Subcutaneous abdominal adipose tissue (tissue), 5 donors: ENCODE measurements around the gene TTYH1.
A peak's percentile ranks its signal among the peaks of the same experiment; 100 is the strongest.
"Not testable (repeated sequence)": the region's sequence is repeated elsewhere in the genome, so short reads cannot be mapped to it uniquely, and the experiment has no call there.

Experiments
- H3K27ac ChIP-seq: one replicate; pipeline ENCODE4 v1.7.0; 2013; ENCODE audit warnings: low read depth, mild to moderate bottlenecking, inconsistent platforms, low read length, moderate library complexity
- H3K27me3 ChIP-seq, 5 donors: one replicate each; pipeline ENCODE4 v1.7.0; 2013; ENCODE audit warnings: low read length in 5 of 5, inconsistent platforms in 1 of 5; ENCODE audit not compliant: control insufficient read depth in 5 of 5, insufficient read depth in 4 of 5
- H3K36me3 ChIP-seq, 5 donors: one replicate each; pipeline ENCODE4 v1.7.0; 2013; ENCODE audit warnings: low read length in 5 of 5; ENCODE audit not compliant: control insufficient read depth in 5 of 5, insufficient read depth in 5 of 5
- H3K4me1 ChIP-seq, 5 donors: one replicate each; pipeline ENCODE4 v1.7.0; 2013; ENCODE audit warnings: low read length in 5 of 5, mild to moderate bottlenecking in 3 of 5, moderate library complexity in 1 of 5; ENCODE audit not compliant: control insufficient read depth in 5 of 5, insufficient read depth in 5 of 5
- H3K4me3 ChIP-seq, 5 donors: one replicate each; pipeline ENCODE4 v1.7.0; 2013; ENCODE audit warnings: low read length in 5 of 5, low read depth in 1 of 5
- H3K9ac ChIP-seq, 5 donors: one replicate each; pipeline ENCODE4 v1.7.0; 2013; ENCODE audit warnings: low read length in 5 of 5, mild to moderate bottlenecking in 4 of 5, moderate library complexity in 3 of 5
- H3K9me3 ChIP-seq, 5 donors: one replicate each; pipeline ENCODE4 v1.7.0; 2013; ENCODE audit warnings: low read length in 5 of 5; ENCODE audit not compliant: control insufficient read depth in 5 of 5
- donor health status: healthy.
- donor health status: healthy.
- donor health status: healthy.
- donor health status: healthy.
- donor health status: healthy.

Gene TTYH1

DNA sequence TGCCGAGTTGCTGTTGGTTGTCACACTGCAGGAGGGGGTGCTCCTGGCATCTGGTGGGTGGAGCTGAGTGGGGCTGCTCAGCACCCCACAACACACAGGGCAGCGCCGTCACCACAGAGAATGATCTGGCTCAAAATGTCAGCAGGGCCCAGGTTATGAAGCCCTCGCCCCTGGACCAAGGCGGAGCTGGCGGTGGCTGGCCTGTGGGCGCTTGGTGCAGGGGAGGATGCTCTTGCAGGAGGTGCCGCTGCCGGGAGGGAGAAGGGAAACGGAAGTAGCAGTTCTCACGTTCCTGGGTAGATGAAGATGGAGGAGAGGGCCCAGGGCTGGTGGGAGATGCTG is 19.6 kb downstream of the TTYH1 start:
- Histone ChIP-seq H3K36me3 (peaks cover 0 to 5% (median 0%) of the 10 kb centered on the region in 5 donors), H3K9ac (no peak overlapping the region), H3K27ac (no peak overlapping the region), H3K27me3 (peaks cover 0 to 8% (median 2%) of the 10 kb centered on the region in 5 donors), H3K9me3 (no peaks in the 10 kb centered on the region), H3K4me1 (peaks cover 2 to 50% (median 38%) of the 10 kb centered on the region in 5 donors), H3K4me3 (no peak overlapping the region)

DNA sequence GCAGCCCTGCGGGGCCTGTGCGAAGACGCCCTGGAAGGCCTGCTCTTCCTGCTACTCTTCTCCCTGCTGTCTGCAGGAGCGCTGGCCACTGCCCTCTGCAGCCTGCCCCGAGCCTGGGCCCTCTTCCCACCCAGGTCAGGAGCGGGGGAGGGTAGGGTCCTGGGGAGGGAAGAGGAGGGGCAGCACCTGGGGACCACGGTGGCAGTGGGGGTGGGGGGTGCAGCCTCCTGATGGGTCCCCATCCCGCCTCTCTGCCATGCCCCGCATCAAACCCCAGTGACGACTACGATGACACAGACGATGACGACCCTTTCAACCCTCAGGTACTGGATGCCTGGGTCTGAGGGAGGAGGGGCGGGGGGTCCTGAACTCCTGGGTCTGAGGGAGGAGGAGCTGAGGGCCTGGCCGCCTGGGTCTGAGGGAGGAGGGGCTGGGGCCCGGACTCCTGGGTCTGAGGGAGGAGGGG is 20.3 kb downstream of the TTYH1 start:
- H3K9ac ChIP-seq: peak overlapping the region in 1 of 5 donors; percentile 17
- H3K4me1 ChIP-seq: peaks cover 2 to 44% (median 33%) of the 10 kb centered on the region in 5 donors
- H3K36me3 ChIP-seq: peaks cover 0 to 9% (median 0%) of the 10 kb centered on the region in 5 donors
- H3K9me3 ChIP-seq: no peaks in the 10 kb centered on the region
- H3K4me3 ChIP-seq: no peak overlapping the region
- peaks cover 0 to 3% (median 0%) of the 10 kb centered on the region in 5 donors for H3K27me3 ChIP-seq
- no peak overlapping the region for H3K27ac ChIP-seq

DNA sequence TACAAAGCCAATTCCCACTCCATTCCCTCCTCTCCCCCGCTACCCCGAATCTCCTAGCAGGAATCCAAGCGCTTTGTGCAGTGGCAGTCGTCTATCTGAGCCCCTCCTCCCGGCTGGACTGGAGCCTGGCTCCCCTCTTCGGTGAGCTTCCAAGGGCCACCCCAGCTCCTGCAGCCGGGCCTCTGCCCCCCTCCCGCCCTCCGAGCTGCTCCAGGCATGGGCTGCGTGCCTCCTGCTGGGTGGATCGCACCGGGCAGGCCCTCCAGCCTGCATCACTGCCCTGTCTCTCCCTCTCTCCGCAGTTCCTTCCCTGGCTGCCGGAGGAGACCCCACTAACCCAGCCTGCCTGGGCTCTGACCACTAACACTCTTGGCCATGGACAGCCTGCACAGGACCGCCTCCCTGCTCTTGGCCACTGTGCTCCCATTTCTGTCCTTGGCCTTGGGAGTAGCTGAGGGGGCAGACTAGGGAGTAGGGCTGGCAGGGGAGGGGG is 20.8 kb downstream of the TTYH1 start:
- Histone ChIP-seq H3K4me1 (peaks cover 2 to 39% (median 28%) of the 10 kb centered on the region in 5 donors), H3K27ac (no peak overlapping the region)

DNA sequence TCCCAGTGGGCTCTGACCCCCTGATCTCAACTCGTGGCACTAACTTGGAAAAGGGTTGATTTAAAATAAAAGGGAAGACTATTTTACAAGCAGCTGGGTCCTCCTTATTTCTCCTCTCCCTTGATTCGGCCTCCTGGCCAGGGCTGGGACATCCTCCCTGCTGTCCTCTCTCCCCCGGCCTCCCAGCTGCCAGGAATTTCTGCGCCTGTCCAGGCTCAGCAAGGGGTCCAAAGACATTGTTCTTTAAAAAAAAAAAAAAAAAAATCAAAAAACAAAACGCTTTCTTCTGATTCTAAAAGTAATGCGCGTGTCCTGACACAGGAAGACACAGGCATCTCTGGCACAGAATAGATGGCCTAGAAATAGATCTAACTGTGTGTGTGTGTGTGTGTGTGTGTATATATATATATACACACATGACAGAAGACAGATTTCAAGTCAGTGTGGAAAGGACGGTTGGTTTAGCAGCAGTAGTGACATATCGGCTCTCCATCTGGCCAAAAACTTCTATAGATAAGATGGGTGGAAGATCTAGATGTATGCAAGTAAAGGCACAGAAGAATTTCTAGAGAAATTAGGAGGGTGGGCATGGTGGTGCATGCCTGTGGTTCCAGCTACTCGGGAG is 21.5 kb downstream of the TTYH1 start:
- Histone ChIP-seq H3K4me1 (peaks cover 2 to 35% (median 21%) of the 10 kb centered on the region in 5 donors), H3K27me3 (no peaks in the 10 kb centered on the region), H3K9me3 (no peaks in the 10 kb centered on the region), H3K36me3 (peaks cover 0 to 12% (median 0%) of the 10 kb centered on the region in 5 donors), H3K4me3 (no peak overlapping the region), H3K27ac (no peak overlapping the region), H3K9ac (no peak overlapping the region)

More for the DNA sequence above, 20.8 kb downstream of the TTYH1 start:
- no peaks in the 10 kb centered on the region for H3K9me3 ChIP-seq
- H3K36me3 ChIP-seq: peaks cover 0 to 12% (median 0%) of the 10 kb centered on the region in 5 donors
- peaks cover 0 to 3% (median 0%) of the 10 kb centered on the region in 5 donors for H3K27me3 ChIP-seq
- H3K4me3 ChIP-seq: no peak overlapping the region
- peak overlapping the region in 2 of 5 donors; percentile 17 to 39 for H3K9ac ChIP-seq

DNA sequence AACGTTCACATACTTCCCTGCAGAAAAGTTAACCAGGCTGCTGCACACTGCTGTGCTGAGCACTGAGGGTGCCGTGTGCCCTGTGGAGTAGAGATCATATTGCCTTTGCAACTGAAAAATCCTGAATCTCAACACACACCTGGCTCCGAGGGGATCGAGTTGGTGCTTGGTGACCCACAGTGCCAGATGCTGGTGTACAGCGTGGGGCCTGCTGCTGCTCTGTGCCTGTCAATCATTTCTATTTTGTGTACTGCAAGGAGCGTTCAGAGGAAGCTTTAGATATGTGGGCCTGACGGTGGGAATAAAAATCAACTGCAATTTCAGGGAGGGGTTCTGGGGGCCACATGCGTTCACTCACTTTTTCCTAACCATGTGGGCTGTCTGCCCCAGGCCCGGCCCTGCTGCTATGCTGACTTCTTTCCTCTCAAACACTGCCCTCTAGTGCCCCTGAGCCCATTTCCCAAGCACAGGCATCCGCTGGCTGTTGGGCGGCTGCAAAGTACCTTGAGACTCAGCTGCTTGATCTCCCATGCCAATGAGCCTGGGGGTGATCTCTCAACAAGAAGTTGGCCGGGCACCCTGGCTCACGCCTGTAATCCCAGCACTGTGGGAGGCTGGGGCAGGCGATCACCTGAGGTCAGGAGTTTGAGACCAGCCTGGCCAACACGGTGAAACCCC is 24.0 kb downstream of the TTYH1 start:
- Histone ChIP-seq H3K27ac (no peak overlapping the region), H3K36me3 (peaks cover 0 to 12% (median 0%) of the 10 kb centered on the region in 5 donors), H3K9me3 (no peaks in the 10 kb centered on the region), H3K4me1 (peaks cover 2 to 32% (median 21%) of the 10 kb centered on the region in 5 donors), H3K27me3 (no peaks in the 10 kb centered on the region), H3K4me3 (no peak overlapping the region), H3K9ac (no peak overlapping the region)

DNA sequence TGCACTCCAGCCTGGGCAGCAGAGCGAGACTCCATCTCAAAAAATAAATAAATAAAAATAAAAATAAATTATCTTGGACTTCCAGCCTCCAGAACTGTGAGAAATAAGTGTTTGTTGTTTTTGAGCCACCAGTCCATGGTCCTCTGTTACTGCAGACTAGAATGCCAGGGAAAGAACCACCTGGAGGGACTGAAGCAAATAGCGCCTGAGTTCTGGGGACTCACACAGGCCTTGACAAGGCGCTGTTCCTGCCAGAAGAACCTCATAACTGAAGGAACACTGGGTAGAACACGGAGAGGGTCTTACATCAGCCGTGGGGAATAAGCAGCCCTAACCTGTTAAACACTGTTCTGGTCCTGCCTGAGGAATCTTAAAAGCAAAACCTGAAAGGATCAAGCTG is 25.4 kb downstream of the TTYH1 start:
- Histone ChIP-seq H3K27ac (no peak overlapping the region), H3K4me1 (peaks cover 0 to 19% (median 15%) of the 10 kb centered on the region in 5 donors), H3K27me3 (no peaks in the 10 kb centered on the region), H3K9me3 (no peaks in the 10 kb centered on the region), H3K36me3 (peaks cover 0 to 24% (median 10%) of the 10 kb centered on the region in 5 donors), H3K9ac (peak overlapping the region in 1 of 5 donors; percentile 0), H3K4me3 (no peak overlapping the region)

DNA sequence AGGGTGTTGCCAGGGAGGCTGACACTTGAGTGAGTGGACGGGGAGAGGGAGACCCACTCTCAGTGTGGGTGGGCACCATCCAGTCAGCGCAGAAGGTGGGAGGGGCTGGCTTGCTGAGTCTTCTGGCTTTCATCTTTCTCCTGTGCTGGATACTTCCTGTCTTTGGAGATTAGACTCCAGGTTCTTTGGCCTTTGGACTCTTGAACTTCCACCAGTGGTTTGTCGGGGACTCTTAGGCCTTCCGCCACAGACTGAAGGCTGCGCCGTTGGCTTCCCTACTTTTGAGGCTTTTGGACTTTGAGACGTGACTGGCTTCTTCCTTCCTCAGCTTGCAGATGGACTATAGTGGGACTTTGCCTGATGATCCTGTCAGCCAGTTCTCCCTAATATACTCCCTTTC is 29.5 kb downstream of the TTYH1 start:
- Histone ChIP-seq H3K9ac (no peak overlapping the region), H3K4me3 (no peak overlapping the region), H3K36me3 (peaks cover 0 to 21% (median 10%) of the 10 kb centered on the region in 5 donors), H3K27me3 (no peaks in the 10 kb centered on the region), H3K4me1 (peaks cover 2 to 26% (median 16%) of the 10 kb centered on the region in 5 donors), H3K9me3 (no peaks in the 10 kb centered on the region), H3K27ac (no peak overlapping the region)

DNA sequence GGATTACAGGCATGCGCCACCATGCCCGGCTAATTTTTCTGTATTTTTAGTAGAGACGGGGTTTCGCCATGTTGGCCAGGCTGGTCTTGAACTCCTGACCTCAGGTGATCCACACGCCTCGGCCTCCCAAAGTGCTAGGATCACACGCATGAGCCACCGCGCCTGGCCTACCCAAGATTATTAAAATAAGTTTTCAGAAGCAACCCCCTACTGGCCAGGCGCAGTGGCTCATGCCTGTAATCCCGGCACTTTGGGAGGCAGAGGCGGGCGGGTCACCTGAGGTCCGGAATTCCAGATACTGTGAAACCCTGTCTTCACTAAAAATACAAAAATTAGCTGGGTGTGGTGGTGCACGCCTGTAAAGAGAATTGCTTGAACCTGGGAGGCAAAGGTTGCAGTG is 31.1 kb downstream of the TTYH1 start:
- not testable (repeated sequence) for H3K9me3 ChIP-seq, H3K4me3 ChIP-seq, H3K9ac ChIP-seq, H3K27ac ChIP-seq, H3K27me3 ChIP-seq
- Histone ChIP-seq H3K4me1 (peaks cover 4 to 42% (median 31%) of the 10 kb centered on the region in 5 donors), H3K36me3 (peaks cover 0 to 17% (median 15%) of the 10 kb centered on the region in 5 donors)

DNA sequence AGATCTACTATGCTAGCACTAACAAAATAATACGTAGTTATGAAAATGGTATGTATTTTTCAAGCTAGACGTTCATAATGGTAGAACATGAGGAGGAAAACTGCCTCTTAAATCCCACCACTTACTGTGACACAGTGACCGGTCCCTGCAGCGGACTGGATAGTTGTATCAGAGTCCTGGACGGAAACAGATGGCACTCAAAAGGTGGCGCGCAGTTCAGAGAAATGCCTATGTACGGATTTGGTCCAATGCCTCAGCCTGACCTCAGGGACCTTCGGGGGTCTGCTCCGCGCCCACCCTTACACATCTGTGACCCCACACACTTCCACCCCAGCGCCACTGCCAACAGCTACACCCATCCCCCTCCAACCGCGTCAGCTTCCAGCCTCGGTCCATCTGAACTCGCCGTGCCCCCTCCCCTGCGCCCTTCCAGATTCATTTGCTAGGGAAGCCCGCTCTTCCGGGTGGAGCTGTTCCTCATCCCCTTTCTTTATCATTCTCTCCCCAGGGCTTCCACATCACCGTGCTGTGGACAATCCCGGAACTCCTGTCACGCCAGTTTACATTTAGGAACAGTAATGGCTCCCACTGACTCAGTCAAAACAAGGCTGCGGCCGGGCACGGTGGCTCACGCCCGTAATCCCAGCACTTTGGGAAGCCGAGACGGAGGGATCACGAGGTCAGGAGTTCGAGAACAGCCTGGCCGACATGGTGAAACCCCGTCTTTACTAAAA is 32.9 kb downstream of the TTYH1 start:
- peak overlapping the region; percentile 73 to 99 (median 97) for H3K9ac ChIP-seq

More for the DNA sequence above, 32.9 kb downstream of the TTYH1 start:
- Histone ChIP-seq H3K4me3 (peak overlapping the region; percentile 84 to 99 (median 90)), H3K27ac (peak overlapping the region; percentile 98), H3K27me3 (no peaks in the 10 kb centered on the region), H3K9me3 (no peaks in the 10 kb centered on the region), H3K36me3 (peaks cover 3 to 36% (median 34%) of the 10 kb centered on the region in 5 donors), H3K4me1 (peaks cover 4 to 49% (median 36%) of the 10 kb centered on the region in 5 donors)
